ENCODE measurements around the gene TRIM27.

DNA sequence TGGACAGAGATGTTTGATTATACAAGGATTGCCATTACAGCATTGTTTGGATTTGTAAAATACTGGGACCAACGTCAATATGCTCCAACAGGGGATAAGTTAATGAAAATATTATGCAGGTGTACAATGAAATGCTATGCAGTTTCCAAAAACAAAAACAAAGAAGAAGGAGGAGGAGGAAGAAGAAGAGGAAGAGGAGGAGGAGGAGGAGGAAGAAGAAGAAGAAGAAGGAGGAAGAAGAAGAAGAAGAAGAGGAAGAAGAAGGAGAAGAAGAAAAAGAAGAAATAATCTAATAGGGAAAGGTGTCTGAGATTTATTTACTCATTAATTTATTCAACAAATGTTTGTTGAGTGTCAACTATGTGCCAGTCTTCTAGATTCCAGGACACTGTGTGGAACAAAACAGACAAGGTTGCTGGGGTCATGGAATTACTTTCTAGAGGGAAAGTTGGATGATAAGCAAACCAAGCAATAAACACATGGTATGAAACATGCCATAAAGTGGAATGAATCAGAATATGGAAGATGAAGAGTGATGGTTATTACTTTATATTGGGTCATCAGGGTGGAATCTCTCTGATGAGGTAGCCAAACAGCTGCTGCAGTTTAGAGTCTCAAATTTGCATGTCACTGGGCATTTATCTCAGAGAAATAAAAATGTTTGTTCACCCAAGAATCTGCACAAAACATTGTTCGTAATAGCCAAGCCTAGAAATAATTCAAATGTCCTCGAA is 6.3 kb upstream of the TRIM27 start:
- TF ChIP-seq, protein P1, sequence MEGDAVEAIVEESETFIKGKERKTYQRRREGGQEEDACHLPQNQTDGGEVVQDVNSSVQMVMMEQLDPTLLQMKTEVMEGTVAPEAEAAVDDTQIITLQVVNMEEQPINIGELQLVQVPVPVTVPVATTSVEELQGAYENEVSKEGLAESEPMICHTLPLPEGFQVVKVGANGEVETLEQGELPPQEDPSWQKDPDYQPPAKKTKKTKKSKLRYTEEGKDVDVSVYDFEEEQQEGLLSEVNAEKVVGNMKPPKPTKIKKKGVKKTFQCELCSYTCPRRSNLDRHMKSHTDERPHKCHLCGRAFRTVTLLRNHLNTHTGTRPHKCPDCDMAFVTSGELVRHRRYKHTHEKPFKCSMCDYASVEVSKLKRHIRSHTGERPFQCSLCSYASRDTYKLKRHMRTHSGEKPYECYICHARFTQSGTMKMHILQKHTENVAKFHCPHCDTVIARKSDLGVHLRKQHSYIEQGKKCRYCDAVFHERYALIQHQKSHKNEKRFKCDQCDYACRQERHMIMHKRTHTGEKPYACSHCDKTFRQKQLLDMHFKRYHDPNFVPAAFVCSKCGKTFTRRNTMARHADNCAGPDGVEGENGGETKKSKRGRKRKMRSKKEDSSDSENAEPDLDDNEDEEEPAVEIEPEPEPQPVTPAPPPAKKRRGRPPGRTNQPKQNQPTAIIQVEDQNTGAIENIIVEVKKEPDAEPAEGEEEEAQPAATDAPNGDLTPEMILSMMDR (IDR thresholded peaks at IDR 0.05) = no peak
- no peak for TF ChIP-seq POLR2A (IDR thresholded peaks at IDR 0.05)
- TF ChIP-seq EP300 (IDR thresholded peaks at IDR 0.05) = no peak
- TF ChIP-seq POLR2AphosphoS5 (IDR thresholded peaks at IDR 0.05) = no peak
